ENCODE results near the gene HIVEP3. TPM values are rescaled to one million over a fixed set of nuclear protein-coding genes. Genes with fewer than 3 reads are reported as not detected.
"Not testable (repeated sequence)": the region's sequence is repeated elsewhere in the genome, so short reads cannot be mapped to it uniquely, and the experiment has no call there.

Gene HIVEP3
- total RNA-seq, 2 experiments from 2014 or later = 15.1 to 18.1 TPM

DNA sequence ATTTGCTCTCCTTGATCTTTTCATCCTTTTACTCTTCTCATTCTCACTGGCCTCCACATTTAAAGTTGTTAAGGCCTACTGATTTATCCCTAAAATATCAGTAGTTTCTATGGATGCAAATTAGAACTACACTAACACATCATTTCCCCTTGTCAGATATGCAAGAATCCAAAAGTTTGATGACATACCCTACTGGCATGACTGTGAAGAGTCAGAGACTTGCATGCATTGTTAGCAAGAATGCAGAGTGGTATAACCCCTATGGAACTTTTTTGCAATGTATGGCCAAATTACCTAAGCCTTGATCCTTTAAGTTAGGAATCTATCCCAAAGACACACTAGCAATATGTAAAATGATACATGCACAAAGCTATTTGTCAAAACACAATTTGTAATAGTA lies 23.6 kb upstream of the HIVEP3 start:
- H3K27ac Mint-ChIP-seq = no peak overlapping the region
- ATAC-seq (no peak), DNase-seq (no peak)
- H3K4me1 Mint-ChIP-seq = peaks cover under 1% of the 10 kb centered on the region
- peaks cover 2% of the 10 kb centered on the region for H3K9me3 Mint-ChIP-seq (ENCODE audit: low read depth)
- H3K36me3 Mint-ChIP-seq = peaks cover 10% of the 10 kb centered on the region
- no peak overlapping the region for H3K4me3 Mint-ChIP-seq
- CTCF ChIA-PET = no interaction called here
- H3K27me3 Mint-ChIP-seq = no peaks in the 10 kb centered on the region

DNA sequence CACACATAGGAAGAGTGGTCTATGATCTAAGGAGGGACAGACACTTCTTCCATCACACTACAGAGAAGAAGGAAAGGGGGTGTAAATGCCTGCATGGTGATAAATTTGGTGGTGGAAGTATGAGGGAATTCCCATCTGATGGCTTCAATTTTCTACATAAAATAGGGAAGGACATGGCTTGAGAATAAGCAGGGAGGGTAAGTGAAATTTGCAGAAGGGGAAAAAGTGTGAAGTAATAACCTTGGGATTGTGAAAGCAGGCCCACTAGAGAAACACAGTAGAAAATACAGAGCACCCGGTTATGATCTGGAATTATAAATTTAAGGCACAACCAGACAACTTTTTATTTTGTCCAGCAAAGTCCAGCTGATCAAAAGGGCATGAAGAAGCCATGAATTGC lies 22.7 kb upstream of the HIVEP3 start:
- DNase-seq (no peak), ATAC-seq (no peak)
- peaks cover 12% of the 10 kb centered on the region for H3K36me3 Mint-ChIP-seq
- H3K9me3 Mint-ChIP-seq (ENCODE audit: low read depth) = peaks cover 2% of the 10 kb centered on the region
- no peak overlapping the region for H3K27ac Mint-ChIP-seq
- CTCF ChIA-PET = no interaction called here
- H3K4me1 Mint-ChIP-seq = peaks cover 3% of the 10 kb centered on the region
- no peak overlapping the region for H3K4me3 Mint-ChIP-seq
- H3K27me3 Mint-ChIP-seq = no peaks in the 10 kb centered on the region

DNA sequence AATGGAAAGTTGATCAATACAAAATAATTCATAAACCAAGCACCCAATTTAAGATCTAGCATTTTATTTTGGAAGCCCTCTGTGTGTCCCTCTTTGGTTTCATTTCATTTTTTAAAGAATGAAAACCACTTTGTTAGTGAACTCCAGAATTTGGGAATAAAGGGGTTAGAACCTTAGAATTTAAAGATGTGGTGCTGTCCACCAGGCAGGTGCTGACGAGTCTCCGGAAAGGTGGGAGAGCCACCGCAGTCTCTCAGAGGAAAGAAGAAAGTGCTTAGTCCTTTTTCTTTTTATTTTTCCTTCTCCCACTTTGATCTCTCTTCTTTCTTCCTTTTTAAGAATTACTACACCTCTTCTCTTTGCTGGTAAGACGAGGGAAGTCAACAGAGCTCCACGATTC lies 20.5 kb upstream of the HIVEP3 start:
- DNase-seq = no peak
- no peak for ATAC-seq
- no peak overlapping the region for H3K4me3 Mint-ChIP-seq
- H3K4me1 Mint-ChIP-seq = peaks cover 17% of the 10 kb centered on the region
- peaks cover 2% of the 10 kb centered on the region for H3K9me3 Mint-ChIP-seq (ENCODE audit: low read depth)
- no peaks in the 10 kb centered on the region for H3K27me3 Mint-ChIP-seq
- CTCF ChIA-PET = no interaction called here
- H3K27ac Mint-ChIP-seq = no peak overlapping the region
- H3K36me3 Mint-ChIP-seq = peaks cover 12% of the 10 kb centered on the region

DNA sequence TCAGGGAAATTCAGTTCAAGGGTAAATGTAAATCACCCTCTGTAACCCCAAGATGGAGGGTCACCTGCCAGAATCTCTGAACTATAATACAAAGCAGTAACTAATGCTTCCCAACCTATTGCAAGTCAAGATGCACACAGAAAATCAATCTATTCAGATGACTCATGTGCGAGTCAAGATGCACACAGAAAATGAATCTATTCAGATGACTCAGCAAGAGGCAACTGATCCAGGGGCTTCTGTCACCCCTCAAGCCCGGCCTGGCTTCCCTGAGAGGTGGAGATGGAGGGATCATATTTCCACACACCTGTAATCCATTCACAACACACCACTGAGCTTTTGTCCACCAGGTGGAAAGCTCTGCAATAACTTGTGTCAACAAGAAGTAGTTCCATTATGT lies 17.4 kb upstream of the HIVEP3 start:
- H3K4me1 Mint-ChIP-seq = peaks cover 25% of the 10 kb centered on the region
- H3K27me3 Mint-ChIP-seq = no peaks in the 10 kb centered on the region
- CTCF ChIA-PET = interaction anchor here (1.6 kb wide), 1 partner anchor 20 kb away, joined by 3 read pairs; no protein-coding TSS in a partner anchor

DNA sequence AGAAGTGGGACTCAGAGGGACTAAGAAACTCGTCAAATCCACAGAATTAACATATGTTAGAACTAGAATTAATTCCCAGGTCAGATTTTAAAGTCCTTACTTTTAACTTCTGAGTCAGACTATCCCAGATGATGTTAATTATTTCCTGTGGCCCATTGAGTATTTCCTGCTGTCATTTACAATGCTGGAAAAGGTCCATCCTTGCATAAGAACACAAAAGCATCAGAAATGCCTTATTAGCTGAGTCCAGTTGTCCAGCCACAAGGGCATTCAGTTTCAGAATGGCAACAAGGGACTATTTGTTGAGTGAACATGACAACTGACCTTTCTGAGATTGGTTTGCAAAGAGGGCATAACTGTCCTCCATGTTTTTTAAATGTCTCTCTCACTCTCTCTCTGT lies 16.5 kb upstream of the HIVEP3 start:
- H3K4me1 Mint-ChIP-seq = peaks cover 25% of the 10 kb centered on the region
- CTCF ChIA-PET = interaction anchor here (2.1 kb wide), 1 partner anchor 238 kb away, joined by 4 read pairs; no protein-coding TSS in a partner anchor
- peaks cover 15% of the 10 kb centered on the region for H3K36me3 Mint-ChIP-seq
- H3K4me3 Mint-ChIP-seq = no peak overlapping the region
- DNase-seq (no peak), ATAC-seq (no peak)
- peaks cover 11% of the 10 kb centered on the region for H3K9me3 Mint-ChIP-seq (ENCODE audit: low read depth)
- no peak overlapping the region for H3K27ac Mint-ChIP-seq
- H3K27me3 Mint-ChIP-seq = no peaks in the 10 kb centered on the region

More for the DNA sequence above, 17.4 kb upstream of the HIVEP3 start:
- Mint-ChIP-seq H3K27ac (no peak overlapping the region), H3K36me3 (peaks cover 15% of the 10 kb centered on the region), H3K9me3 (ENCODE audit: low read depth) (peaks cover 11% of the 10 kb centered on the region), H3K4me3 (no peak overlapping the region)
- peak; percentile 70 for ATAC-seq
- DNase-seq = no peak

DNA sequence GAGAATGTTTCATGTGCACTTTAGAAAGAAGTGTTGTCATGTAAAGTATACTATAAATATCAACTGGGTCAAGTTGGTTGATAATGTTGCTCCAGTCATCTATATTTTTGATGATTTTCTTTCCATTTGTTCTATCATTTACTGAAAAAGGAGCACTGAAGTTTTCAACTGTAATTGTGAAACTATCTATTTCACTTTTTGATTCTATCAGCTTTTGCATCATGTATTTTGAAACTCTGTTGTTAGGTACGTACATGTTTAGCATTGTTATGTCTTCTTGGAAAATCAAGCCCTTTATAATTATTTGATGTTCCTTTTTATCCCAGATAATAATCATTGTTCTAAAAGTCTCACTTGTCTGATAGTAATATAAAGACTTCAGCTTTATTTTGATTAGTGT lies 14.4 kb upstream of the HIVEP3 start:
- DNase-seq (no peak), ATAC-seq (no peak)
- peaks cover 11% of the 10 kb centered on the region for H3K36me3 Mint-ChIP-seq
- no peak overlapping the region for H3K4me3 Mint-ChIP-seq
- H3K4me1 Mint-ChIP-seq = peaks cover 25% of the 10 kb centered on the region
- H3K9me3 Mint-ChIP-seq (ENCODE audit: low read depth) = peaks cover 11% of the 10 kb centered on the region
- peaks cover 2% of the 10 kb centered on the region for H3K27me3 Mint-ChIP-seq
- H3K27ac Mint-ChIP-seq = no peak overlapping the region
- CTCF ChIA-PET = interaction anchor here (1.1 to 2.1 kb wide), 2 partner anchors 13 to 241 kb away, joined by 4 read pairs; no protein-coding TSS in a partner anchor

DNA sequence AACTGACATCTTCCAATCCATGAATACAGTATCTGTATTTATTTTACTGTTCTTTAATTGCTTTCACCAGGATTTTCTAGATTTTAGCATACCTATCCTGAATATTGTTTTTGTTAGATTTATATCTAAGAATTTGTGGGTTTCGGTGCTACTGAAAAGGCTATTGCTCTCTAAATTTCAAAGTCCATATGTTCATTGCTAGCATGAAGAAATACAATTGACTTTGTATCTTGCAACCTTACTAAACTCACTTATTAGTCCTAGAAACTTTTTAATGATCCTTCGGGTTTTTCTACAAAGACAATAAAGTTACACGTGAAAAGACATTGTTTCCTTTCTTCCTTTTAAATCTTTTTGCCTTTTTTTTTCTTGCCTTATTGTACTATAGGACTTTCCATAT lies 12.9 kb upstream of the HIVEP3 start:
- CTCF ChIA-PET = no interaction called here
- ATAC-seq (no peak), DNase-seq (no peak)
- H3K4me1 Mint-ChIP-seq = peaks cover 22% of the 10 kb centered on the region
- peaks cover 11% of the 10 kb centered on the region for H3K9me3 Mint-ChIP-seq (ENCODE audit: low read depth)
- H3K27ac Mint-ChIP-seq = no peak overlapping the region
- H3K36me3 Mint-ChIP-seq = peaks cover 7% of the 10 kb centered on the region
- peaks cover 2% of the 10 kb centered on the region for H3K27me3 Mint-ChIP-seq
- no peak overlapping the region for H3K4me3 Mint-ChIP-seq

DNA sequence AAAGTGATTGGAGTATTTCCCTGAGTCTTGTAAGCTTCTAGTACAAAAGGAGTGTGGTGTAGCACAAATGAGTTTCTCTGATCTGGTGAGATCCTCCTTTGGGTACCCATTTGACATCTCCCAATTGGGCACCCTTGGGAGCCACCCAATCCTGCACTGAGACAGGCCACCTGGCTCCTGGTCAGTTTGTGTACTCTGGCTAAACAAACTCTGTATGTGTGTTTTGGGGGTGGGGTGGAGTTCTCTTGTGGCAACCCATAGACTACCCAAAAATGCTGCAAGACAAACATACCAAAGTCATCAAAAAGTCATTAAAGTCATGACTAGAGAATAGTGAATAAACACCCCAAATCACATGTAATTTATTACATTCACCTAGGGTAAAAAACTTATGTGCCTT lies 8.4 kb upstream of the HIVEP3 start:
- Mint-ChIP-seq H3K36me3 (no peaks in the 10 kb centered on the region), H3K4me3 (no peak overlapping the region), H3K9me3 (ENCODE audit: low read depth) (peaks cover 5% of the 10 kb centered on the region), H3K27ac (no peak overlapping the region), H3K27me3 (peaks cover 2% of the 10 kb centered on the region), H3K4me1 (no peaks in the 10 kb centered on the region)
- CTCF ChIA-PET = interaction anchor here (1.0 to 1.5 kb wide), 3 partner anchors 11 to 115 kb away, joined by 3 to 4 read pairs (median 3); no protein-coding TSS in a partner anchor
- ATAC-seq = no peak
- no peak for DNase-seq

DNA sequence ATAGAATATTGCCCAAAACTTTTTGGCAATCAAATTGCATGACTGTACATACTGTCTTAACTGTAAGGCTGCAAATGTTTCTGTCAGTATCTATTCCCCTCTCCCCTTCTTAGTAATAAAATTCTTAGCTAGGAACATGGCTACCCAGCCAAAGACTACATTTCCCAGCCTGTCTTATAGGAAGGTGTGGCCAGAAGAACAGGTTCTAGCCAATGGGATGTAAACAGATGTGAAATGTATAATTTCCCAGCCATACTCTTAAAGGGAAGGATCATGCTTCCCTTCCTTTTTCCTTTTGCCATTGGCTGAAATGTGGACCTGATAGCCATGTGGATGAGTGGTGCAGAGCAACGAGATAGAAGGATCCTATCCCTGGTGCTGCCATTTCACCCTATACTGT lies 7.0 kb upstream of the HIVEP3 start:
- Mint-ChIP-seq H3K27ac (no peak overlapping the region), H3K4me1 (peaks cover 4% of the 10 kb centered on the region), H3K9me3 (ENCODE audit: low read depth) (peaks cover 2% of the 10 kb centered on the region), H3K4me3 (no peak overlapping the region), H3K27me3 (peaks cover 2% of the 10 kb centered on the region), H3K36me3 (peaks cover 4% of the 10 kb centered on the region)
- ATAC-seq (no peak), DNase-seq (no peak)
- CTCF ChIA-PET = interaction anchor here (0.8 to 1.5 kb wide), 2 partner anchors 114 to 410 kb away, joined by 3 to 4 read pairs; no protein-coding TSS in a partner anchor

DNA sequence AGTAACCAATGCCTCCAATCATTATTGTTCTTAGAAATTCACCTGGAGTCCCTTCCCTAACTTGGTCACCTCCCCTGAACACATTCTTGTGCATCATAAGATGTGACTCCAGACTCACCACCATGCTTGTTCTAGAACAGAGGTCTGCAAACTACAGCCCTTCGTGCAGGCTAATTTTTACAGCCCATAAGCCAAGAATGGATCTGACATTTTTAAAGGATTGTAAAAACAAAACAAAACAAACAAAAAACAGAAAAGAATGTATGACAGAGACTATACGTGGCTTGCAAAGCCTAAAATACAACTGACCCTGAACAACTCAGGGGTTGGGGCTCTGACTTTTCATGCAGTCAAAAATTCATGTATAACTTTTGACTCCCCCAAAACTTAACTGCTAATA lies 6.2 kb upstream of the HIVEP3 start:
- peaks cover 4% of the 10 kb centered on the region for H3K36me3 Mint-ChIP-seq
- H3K4me3 Mint-ChIP-seq = no peak overlapping the region
- H3K27ac Mint-ChIP-seq = no peak overlapping the region
- peaks cover 12% of the 10 kb centered on the region for H3K4me1 Mint-ChIP-seq
- ATAC-seq (no peak), DNase-seq (no peak)
- H3K9me3 Mint-ChIP-seq (ENCODE audit: low read depth) = peaks cover 2% of the 10 kb centered on the region
- CTCF ChIA-PET = no interaction called here
- H3K27me3 Mint-ChIP-seq = peaks cover under 1% of the 10 kb centered on the region

DNA sequence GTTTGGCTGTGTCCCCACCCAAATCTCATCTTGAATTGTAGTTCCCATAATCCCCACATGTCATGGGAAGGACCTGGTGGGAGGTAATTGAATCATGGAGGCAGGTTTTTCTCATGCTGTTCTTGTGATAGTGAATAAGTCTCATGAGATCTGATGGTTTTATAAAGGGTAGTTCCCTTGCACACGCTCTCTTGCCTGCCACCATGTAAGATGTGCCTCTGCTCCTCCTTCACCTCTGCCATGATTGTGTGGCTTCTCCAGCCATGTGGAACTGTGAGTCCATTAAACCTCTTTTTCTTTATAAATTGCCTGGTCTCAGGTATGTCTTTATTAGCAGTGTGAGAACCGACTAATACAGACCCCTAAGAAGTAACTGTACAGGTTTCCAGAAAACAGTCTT lies 2.5 kb upstream of the HIVEP3 start:
- Mint-ChIP-seq H3K27ac (peak overlapping the region; percentile 25), H3K4me1 (peaks cover 44% of the 10 kb centered on the region)
- DNase-seq; H3K36me3 Mint-ChIP-seq; H3K9me3 Mint-ChIP-seq (ENCODE audit: low read depth); H3K27me3 Mint-ChIP-seq; ATAC-seq; H3K4me3 Mint-ChIP-seq: not testable (repeated sequence)
- CTCF ChIA-PET = interaction anchor here (0.9 to 8.2 kb wide), 4 partner anchors 28 to 110 kb away, joined by 3 to 107 read pairs (median 6); no protein-coding TSS in a partner anchor

DNA sequence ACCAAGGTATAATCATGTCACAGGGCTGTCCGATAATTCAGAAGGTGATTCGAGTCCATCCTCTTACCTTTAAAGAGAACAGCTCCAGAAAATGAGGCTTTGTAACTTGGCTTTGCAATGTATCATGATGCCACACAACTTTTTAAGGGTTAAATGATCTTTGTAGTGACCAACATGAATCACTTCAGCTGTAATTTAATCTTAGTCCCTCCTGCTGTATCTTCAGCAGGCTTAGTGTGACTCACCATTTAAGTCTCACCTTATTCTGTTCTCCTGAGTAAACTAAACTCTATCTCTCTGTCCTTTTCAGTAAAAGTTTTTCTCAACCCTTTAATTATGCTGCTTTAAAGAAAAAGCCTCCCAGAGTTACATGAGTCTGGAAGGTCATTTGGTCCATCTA lies 1.9 kb upstream of the HIVEP3 start:
- no peak overlapping the region for H3K4me3 Mint-ChIP-seq
- CTCF ChIA-PET = interaction anchor here (0.9 to 8.2 kb wide), 8 partner anchors 11 to 253 kb away, joined by 3 to 107 read pairs (median 6); no protein-coding TSS in a partner anchor

DNA sequence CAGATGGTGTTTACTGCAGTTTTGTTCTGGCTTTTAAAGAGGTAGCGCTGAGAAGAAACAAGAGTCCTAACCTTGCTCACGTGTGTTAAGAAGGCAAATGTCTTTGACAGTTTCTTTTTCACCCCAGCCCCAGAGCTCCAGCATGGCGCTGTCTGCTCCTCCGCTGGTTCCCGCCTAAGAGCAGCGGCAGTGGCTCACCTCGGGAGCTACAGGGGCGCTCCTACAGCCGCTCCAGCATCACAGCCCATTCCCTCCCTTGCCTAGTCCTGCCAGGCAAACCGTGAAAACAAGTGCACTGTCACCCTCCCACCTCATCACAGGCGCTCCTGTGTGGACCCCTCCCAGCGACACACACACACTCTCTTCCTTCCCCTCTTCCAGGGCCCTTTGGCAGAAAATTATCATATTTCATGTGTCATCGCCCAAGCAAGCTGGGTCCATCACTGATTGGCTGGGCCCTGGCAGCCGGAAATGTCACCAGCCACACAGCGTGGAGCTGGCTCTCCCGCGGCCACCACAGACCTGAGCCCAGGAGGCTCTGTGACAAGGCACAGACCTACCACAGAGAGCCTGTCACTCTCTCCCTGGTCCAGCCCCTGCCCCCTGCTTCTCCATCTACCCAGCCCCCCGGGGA lies 1.2 kb upstream of the HIVEP3 start:
- DNase-seq = peak; percentile 95

More for the DNA sequence above, 1.9 kb upstream of the HIVEP3 start:
- DNase-seq = no peak
- H3K36me3 Mint-ChIP-seq = peaks cover 4% of the 10 kb centered on the region
- peak overlapping the region; percentile 98 for H3K27ac Mint-ChIP-seq
- H3K27me3 Mint-ChIP-seq = no peaks in the 10 kb centered on the region
- H3K9me3 Mint-ChIP-seq (ENCODE audit: low read depth) = peaks cover 2% of the 10 kb centered on the region
- peaks cover 50% of the 10 kb centered on the region for H3K4me1 Mint-ChIP-seq
- no peak for ATAC-seq

DNA sequence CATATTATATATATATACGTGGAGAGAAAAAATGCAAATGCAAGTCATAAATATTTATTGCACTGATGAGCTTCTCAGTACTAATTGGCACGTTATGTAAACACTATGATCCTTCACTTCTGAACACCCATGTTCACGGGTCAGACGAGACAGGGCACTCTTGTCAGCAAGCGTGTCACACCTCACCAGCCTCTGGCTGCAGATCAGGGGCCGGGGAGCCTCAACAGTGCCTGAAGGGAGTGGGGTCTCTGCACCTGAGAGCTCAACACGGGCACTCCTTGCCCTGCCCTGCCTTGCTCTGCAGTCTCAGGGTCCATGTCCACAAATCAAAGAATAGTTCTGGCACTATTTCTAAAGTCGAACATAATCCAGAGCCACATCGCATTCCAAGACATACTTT lies 409 bp upstream of the HIVEP3 start:
- peaks cover 2% of the 10 kb centered on the region for H3K9me3 Mint-ChIP-seq (ENCODE audit: low read depth)
- CTCF ChIA-PET = interaction anchor here (0.8 to 8.2 kb wide), 8 partner anchors 9 to 346 kb away, joined by 3 to 107 read pairs (median 6); no protein-coding TSS in a partner anchor
- DNase-seq (no peak), ATAC-seq (no peak)
- peaks cover 6% of the 10 kb centered on the region for H3K36me3 Mint-ChIP-seq
- peaks cover 64% of the 10 kb centered on the region for H3K4me1 Mint-ChIP-seq
- no peaks in the 10 kb centered on the region for H3K27me3 Mint-ChIP-seq
- peak overlapping the region; percentile 98 for H3K27ac Mint-ChIP-seq
- peak overlapping the region; percentile 98 for H3K4me3 Mint-ChIP-seq

More for the DNA sequence above, 1.2 kb upstream of the HIVEP3 start:
- Mint-ChIP-seq H3K36me3 (peaks cover 4% of the 10 kb centered on the region), H3K9me3 (ENCODE audit: low read depth) (peaks cover 2% of the 10 kb centered on the region), H3K27ac (peak overlapping the region; percentile 98), H3K4me3 (peak overlapping the region; percentile 98), H3K27me3 (no peaks in the 10 kb centered on the region), H3K4me1 (peaks cover 58% of the 10 kb centered on the region)
- ATAC-seq = peak; percentile 91
- CTCF ChIA-PET = interaction anchor here (0.8 to 8.2 kb wide), 11 partner anchors 10 to 346 kb away, joined by 3 to 107 read pairs (median 4); no protein-coding TSS in a partner anchor

Measured in activated CD8-positive, alpha-beta memory T cell treated with anti-CD3 and anti-CD28 coated beads, Interleukin-2, amount 10 ng/mL, durations not matched to agents 7 days and 5 days (primary cell).